UCSD-AML1 (cell line): ENCODE data around the gene GPR26.
"Not testable (repeated sequence)": the region's sequence is repeated elsewhere in the genome, so short reads cannot be mapped to it uniquely, and the experiment has no call there.

Experiments used
- DNase-seq: peaks from one replicate; lab custom pipeline; 2025; ENCODE audit not compliant: unreplicated experiment; lab: John Stamatoyannopoulos, UW

The GPR26 gene

GRCh38 chr10:123706236-123706635 is 40.1 kb downstream of the GPR26 start:
- no peak for DNase-seq

DNA sequence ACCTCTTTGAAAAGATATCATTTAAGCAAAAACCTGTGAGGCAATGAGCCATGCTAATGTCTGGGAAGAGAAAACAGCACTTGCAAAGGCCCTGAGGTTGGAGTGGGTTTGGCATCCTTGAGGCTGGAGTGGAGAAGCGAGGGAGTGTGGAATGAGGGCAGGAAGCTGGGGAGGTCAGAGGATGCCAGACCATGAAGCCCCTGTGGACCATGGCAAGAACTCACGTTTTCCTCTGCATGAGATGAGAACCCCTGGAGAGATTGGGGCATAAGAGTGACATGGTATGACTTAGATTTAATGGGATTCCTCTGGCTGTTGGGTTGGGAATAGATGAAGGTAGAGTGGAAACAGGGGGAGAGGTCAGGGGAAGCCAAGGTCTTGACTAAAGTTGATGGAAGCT is 49.4 kb downstream of the GPR26 start:
- no peak for DNase-seq

GRCh38 chr10:123717336-123717735 is 51.2 kb downstream of the GPR26 start:
- no peak for DNase-seq

DNA sequence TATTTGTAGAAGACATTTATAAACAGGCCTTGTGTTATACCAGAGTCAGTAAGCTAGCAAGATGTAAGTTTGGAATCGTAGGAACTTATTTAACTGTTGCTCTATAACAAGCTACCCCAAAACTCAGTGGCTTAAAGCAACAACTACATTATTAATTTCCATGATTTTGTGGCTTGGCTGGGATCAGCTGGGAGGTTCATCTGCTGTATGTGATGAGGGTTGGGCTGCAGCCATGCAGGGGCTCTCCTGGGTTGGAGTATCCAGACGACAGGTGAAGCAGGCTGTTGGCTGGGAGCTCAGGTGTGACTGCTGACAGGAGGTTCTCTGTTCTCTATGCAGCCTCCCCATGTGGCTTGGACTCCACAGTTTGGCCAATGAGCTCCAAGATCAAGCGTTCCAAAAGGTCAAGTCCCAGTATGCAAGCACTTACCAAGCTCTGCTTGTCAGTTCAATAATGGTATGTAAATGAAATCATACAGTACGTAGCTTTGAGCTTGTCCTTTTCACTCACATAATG is 52.4 kb downstream of the GPR26 start:
- DNase-seq: no peak

DNA sequence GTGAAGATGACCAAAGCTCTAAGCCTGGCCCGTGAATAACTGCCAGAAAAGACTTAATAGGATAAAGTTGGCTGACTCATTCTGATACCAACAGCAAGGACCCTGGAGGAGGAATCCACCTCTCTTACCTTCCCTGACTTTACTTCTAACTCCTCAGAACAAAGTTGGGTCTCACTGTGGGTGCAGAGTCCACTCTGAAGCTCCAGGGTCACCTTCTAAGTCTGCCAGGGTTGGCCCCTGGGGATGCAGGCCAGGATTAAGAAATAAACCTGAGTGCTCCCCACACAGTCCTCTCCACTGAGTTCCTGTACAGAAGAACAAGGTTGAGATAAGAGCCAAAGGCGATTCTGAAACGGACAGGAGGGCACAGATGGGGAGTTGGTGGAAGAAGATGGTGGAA is 54.4 kb downstream of the GPR26 start:
- DNase-seq: no peak

DNA sequence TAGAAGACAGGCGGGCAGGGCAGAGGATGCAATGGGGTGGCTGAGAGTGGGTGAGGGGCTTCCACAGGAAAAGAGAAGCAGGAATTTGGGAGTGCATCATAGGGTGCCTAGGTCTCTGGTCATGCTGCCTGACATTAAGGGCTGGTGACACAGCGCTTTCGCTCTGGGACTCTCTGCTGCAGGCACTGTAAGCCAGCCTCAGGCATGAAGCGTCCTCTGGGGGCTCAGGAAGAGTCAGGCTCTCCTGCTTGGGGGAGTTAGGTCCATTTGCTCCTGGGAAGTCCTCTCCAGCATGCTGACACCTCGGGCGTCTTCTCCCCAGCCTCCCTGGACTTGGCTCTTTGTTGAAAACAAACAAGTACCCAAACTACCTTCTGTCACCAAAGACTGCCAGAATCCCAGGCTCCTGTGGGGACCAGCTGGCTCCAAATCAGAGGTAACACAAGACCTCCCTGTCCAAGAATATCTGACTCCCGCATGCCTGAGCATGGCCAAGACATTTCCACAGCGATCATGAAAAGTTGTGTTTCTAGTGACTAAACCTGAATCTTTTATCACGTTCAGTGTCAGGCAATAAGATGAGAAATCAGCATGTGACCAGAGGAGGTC is 55.4 kb downstream of the GPR26 start:
- no peak for DNase-seq

DNA sequence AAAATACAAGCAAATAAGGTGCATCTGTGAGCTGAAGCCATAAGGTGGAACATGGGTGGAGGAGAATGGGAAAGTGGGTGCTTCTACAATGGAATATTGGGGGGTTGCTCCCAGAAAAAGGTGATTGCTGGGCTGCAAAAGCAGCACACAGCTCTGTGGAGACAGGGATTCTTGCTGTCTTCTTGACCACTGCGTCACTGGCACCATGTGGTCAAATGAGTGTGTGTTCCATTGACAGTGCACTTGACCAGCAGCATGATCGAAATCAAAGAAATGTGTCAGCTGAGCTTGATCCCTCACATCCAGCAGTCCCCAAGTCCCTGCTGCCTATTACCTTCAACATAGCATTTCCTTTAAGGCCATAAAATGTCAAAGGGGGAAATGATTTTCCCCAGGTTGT is 56.2 kb downstream of the GPR26 start:
- no peak for DNase-seq

DNA sequence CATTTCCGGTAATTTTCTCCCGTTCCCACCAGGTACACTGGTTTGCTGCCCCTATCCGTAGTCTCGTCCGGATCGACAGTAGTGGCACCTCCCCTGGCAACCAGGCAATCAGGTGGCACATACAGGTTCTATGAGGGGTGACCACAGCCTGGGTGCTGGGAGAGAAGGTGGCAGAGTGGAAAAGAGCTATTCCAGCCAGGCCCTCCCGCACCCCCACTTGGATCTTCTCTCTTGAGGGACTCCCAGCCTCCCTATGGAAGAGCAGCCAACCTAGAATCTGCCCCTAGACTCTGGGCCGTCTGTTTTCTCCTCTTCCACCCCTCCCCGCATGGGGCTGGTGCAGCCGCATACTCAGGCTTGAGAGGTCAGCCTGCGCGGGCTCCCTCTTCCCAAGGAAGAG is 58.6 kb downstream of the GPR26 start:
- no peak for DNase-seq

DNA sequence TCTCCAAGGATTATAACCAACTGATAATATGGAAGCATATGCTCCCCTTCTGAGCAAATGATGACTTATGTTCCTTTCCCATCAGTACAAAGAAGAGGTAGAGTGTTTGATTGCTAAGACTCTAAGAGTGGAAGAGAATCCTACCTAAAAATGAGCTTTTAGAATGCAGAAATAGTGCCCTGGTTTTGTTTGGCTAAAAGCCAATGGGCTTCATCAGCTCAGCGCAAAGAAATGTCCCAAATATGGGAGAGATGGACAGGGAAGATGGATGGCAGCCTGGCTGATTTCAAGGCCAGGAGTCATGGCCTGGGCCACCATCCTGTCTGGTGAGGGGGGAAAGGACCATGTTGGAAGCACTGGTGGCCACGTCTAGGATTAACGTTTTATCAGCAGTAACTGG is 60.2 kb downstream of the GPR26 start:
- no peak for DNase-seq

- DNase-seq: no peak
Measured at GRCh38 chr10:123726836-123727235, 60.7 kb downstream of the GPR26 start.

DNA sequence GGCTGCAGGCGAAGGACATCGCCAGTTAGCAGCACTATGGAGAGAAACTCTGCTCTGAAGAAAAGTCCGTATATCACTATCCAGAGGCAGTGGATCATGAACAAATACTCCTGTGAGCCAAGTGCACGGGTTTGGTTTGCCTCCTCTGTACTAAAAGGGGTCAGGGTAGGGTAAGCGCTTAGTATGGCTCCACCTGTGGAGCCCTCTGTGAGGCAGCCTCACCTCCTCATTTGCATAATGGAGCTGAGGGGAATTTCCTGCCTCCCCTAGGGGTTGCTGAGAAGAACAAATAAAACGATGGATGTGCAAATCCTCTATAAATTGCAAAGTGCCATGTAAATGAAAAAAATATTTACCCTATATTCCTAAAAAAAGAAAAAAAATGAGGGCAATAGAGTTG is 63.4 kb downstream of the GPR26 start:
- no peak for DNase-seq

DNA sequence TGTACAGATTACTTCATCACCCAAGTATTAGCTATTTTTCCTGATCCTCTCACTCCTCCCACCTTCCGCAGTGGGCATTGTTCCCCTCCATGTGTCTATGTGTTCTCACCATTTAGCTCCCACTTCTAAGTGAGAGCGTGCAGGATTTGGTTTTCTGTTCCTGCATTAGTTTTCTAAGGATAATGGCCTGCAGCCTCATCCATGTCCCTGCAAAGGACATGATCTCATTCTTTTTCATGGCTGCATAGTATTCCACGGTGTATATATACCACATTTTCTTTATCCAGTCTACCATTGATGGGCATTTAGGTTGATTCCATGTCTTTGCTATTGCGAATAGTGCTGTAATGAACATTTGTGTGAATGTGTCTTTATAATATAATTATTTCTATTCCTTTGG is 70.8 kb downstream of the GPR26 start:
- not testable (repeated sequence) for DNase-seq

GRCh38 chr10:123741146-123741545 is 75.0 kb downstream of the GPR26 start:
- DNase-seq: no peak

- DNase-seq: no peak
Measured at GRCh38 chr10:123741711-123742110, 75.6 kb downstream of the GPR26 start.

DNA sequence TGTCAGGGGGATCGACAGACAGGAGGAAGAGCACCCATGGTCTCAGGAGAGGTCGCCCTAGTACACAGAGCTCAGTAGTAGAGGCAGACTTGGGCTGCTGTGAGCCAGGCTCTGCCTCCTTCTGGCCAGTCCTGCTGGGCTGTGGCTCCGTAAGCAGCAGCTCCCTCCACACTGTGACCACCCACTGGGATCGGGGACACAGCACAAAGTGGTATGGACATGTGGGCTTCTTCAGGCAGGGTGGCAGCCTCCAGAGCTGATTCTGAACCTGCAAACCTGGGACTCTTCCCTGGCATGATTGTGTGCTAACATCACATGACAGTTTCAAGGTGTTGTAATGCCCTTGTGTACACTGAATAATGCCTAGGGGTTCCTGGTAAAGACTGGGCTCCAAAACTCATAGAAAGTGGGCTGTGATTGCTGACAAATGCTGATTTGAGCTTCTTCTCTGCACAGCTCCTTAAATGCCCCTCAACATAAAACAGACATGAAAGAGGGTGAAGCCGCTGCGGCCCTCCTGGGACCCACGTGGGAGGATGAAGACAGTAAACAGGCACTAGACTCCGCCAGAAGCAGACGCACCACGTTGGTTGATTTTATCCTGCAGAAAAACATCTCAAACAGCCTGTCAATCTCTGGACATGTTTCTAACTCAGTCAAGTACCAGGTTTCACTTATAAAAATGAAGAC is 76.7 kb downstream of the GPR26 start:
- no peak for DNase-seq

DNA sequence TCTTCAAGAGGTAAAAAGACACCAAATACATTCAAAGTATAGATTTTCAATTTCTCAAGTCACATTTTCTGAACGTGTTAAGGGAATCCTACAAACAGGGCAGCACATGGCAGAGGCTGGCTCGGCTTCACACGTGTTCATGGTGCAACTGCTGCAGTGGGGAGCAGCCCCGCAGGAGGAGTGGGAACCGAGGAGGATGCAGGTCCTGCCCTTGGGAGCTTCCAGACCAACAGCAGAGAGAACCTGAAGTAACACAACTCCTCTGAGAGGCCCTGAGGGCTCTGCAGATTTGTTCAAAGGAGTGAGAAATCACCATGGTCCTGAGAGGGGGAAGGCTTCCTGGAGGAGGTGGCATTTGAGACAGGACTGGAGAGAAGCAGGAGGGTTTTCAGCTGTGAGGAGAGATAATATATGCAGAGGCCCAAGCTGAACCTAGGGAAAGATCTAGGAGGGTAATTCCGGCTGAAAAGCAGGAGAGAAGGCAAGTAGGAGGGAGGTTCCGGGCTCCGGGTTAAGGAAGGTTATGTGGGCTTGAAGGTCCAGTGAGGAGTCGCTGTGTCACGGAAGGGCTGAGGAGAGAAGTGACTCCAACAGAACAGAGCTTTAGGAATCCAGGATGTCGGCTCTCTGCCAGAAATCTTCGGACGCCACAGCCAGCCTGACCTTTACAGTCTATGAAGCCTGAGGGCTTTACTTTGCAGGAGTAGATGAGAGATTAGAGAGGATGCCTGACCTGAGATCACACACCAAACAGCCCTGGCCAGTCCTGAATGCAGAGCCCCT is 77.5 kb downstream of the GPR26 start:
- DNase-seq: no peak

DNA sequence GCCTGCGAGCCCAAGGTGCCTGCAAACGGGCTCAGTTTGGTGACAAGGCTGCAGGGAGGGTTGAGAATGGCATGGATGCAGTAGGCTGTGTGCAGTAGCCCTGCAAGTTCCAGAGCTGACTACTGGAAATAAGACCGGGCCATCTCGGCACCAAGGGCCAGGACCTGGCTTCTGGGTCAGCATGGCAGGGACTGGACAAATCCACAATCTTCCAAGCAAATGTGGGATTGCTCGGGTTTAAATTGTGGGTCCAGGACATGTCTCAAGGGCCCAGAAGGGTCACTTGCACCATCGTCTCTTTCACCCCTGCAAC is 78.0 kb downstream of the GPR26 start:
- DNase-seq: no peak
